Right atrium auricular region (tissue), 2 donors: ENCODE data around the gene ATP6V1E1. TPM values are rescaled to one million over a fixed set of nuclear protein-coding genes. Genes with fewer than 3 reads are reported as not detected.
"Not testable (repeated sequence)": the region's sequence is repeated elsewhere in the genome, so short reads cannot be mapped to it uniquely, and the experiment has no call there.

ENCODE experiments used
- DNase-seq: peaks from one replicate; pipeline ENCODE4 v3.0.0-alpha.2; 2019; ENCODE audit warnings: low spot score
- H3K27ac ChIP-seq, 2 donors: fragments of 200-600 bp; sonication (generic); 1 replicate in 1 of 2; 2 replicates in 1 of 2; pipeline ENCODE4 v1.5.1; 2016 to 2019
- H3K27me3 ChIP-seq, 2 donors: fragments of 200-600 bp; sonication (generic); one replicate each; pipeline versions ENCODE4 v1.5.1 to v1.6.0; 2017 to 2019
- H3K36me3 ChIP-seq: fragments of 200-600 bp; sonication (generic); one replicate; pipeline ENCODE4 v1.5.1; 2016
- H3K4me1 ChIP-seq, 2 donors: fragments of 200-600 bp; sonication (generic); one replicate each; pipeline versions ENCODE4 v1.5.1 to v1.6.0; 2017 to 2019
- H3K4me3 ChIP-seq, 2 donors: fragments of 200-600 bp; sonication (generic); 1 replicate in 1 of 2; 2 replicates in 1 of 2; pipeline ENCODE4 v1.5.1; 2017 to 2019; ENCODE audit warnings: mild to moderate bottlenecking in 1 of 2, moderate library complexity in 1 of 2
- H3K9me3 ChIP-seq, 2 donors: fragments of 200-600 bp; sonication (generic); one replicate each; pipeline ENCODE4 v1.5.1; 2019
- total RNA-seq, 2 donors: library from RNA; depleted of rRNA; stranded (reverse); fragments of >200 nt; gene quantifications; one replicate each; pipeline ENCODE4 v1.1.0, GENCODE V29; 2016
- TF ChIP-seq, protein P1 (sequence below), 2 donors: fragments of 200-600 bp; sonication (generic); IDR thresholded peaks; one replicate each; pipeline ENCODE4 v1.5.1; 2019; ENCODE audit warnings: antibody characterized with exemption in 2 of 2

Gene ATP6V1E1
- 100 to 1,000 TPM; 202 to 213 TPM for total RNA-seq

DNA sequence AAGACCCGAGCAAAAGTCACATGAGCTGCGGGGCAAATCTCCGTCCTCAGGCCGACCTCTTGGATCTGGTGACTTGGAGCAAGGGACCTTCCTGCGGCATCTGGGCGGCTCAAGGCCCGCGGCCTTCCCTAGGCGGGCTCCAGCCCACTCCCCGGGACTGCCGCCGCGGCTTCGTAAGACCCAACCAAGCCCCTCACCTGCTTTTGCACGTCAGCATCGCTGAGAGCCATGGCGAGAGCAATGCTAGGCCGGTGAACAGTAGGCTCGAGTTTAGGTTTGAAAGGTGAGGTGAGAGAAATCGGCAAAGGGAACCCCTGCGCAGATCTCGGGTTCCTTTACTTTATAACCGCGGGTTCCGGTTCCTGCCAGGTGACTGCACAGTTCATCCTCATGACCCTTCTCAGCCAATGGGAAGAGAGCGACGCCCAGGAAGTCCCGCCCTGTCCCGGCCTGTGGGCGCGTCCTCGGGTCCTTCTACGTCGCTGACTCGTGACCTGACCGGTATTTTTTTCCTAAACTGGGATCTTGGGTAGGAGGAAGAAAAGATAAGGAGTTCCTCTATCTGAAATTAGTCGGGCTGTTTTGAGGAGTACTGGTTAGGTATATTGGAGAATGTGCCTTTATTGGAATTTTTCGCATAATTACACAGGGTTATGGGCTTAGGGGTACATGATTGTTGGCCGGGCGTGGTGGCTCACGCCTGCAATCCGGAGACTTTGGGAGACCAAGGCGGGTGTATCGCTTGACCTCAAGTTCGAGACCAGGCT lies at the start of gene ATP6V1E1:
Gene ATP6V1E1 (minus strand): TSS at position 344 of the 767 bp plus-strand sequence. CDS start 114 bp downstream, at position 230.
- no peaks in the 10 kb centered on the region for H3K9me3 ChIP-seq
- H3K27me3 ChIP-seq, result no peaks in the 10 kb centered on the region
- H3K4me1 ChIP-seq, result peaks cover 0 to 21% of the 10 kb centered on the region in 2 donors
- TF ChIP-seq, protein P1, sequence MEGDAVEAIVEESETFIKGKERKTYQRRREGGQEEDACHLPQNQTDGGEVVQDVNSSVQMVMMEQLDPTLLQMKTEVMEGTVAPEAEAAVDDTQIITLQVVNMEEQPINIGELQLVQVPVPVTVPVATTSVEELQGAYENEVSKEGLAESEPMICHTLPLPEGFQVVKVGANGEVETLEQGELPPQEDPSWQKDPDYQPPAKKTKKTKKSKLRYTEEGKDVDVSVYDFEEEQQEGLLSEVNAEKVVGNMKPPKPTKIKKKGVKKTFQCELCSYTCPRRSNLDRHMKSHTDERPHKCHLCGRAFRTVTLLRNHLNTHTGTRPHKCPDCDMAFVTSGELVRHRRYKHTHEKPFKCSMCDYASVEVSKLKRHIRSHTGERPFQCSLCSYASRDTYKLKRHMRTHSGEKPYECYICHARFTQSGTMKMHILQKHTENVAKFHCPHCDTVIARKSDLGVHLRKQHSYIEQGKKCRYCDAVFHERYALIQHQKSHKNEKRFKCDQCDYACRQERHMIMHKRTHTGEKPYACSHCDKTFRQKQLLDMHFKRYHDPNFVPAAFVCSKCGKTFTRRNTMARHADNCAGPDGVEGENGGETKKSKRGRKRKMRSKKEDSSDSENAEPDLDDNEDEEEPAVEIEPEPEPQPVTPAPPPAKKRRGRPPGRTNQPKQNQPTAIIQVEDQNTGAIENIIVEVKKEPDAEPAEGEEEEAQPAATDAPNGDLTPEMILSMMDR (IDR thresholded peaks at IDR 0.05), result no peak
- H3K36me3 ChIP-seq, result no peaks in the 10 kb centered on the region
- peak within 1 kb of the TSS; percentile 86 to 95 for H3K4me3 ChIP-seq
- DNase-seq, result peak; percentile 99
- H3K27ac ChIP-seq, result peak within 1 kb of the TSS; percentile 92 to 95

DNA sequence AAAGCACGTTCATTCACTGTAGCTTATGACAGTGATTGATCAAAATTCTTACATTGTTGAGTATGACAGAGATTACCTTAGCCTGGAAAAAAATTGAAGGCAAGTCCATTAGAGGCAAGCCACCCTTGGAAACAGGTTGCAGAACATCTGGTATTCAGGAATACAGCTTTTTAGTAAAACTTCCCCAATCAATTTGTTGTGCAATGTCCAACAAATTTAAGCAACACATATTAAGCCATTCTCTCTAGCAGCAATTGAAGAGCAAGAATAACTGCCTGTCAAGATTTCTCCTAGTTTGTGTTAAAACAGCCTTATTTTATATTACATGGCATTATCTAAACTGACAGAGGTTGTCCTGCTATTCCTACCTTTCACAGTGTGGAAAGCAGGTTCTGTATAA lies 47.0 kb upstream of the ATP6V1E1 start:
- H3K36me3 ChIP-seq, result peaks cover 3% of the 10 kb centered on the region
- no peaks in the 10 kb centered on the region for H3K9me3 ChIP-seq
- H3K4me3 ChIP-seq, result no peak overlapping the region
- DNase-seq, result no peak
- no peak overlapping the region for H3K27ac ChIP-seq
- H3K27me3 ChIP-seq, result no peaks in the 10 kb centered on the region
- TF ChIP-seq, protein P1 (IDR thresholded peaks at IDR 0.05), result no peak
- no peaks in the 10 kb centered on the region for H3K4me1 ChIP-seq

DNA sequence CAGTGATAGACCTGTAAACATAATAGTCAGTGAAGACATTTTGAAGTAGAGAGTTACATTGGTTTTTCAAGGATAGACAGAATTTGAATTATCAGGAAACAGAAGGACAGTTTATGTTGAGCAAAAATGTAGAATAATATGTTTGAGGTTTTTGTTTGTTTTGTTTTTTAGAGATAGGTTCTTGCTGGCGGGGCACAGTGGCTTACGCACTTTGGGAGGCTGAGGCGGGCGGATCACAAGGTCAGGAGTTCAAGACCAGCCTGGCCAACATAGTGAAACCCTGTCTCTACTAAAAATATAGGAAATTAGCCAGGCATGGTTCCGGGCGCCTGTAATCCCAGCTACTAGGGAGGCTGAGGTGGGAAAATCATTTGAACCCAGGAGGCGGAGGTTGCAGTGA lies 45.6 kb upstream of the ATP6V1E1 start:
- Histone ChIP-seq H3K27ac (no peak overlapping the region), H3K4me1 (no peaks in the 10 kb centered on the region), H3K27me3 (no peaks in the 10 kb centered on the region), H3K9me3 (no peaks in the 10 kb centered on the region), H3K36me3 (peaks cover 6% of the 10 kb centered on the region), H3K4me3 (no peak overlapping the region)
- TF ChIP-seq, protein P1 (IDR thresholded peaks at IDR 0.05), result no peak
- DNase-seq, result no peak

DNA sequence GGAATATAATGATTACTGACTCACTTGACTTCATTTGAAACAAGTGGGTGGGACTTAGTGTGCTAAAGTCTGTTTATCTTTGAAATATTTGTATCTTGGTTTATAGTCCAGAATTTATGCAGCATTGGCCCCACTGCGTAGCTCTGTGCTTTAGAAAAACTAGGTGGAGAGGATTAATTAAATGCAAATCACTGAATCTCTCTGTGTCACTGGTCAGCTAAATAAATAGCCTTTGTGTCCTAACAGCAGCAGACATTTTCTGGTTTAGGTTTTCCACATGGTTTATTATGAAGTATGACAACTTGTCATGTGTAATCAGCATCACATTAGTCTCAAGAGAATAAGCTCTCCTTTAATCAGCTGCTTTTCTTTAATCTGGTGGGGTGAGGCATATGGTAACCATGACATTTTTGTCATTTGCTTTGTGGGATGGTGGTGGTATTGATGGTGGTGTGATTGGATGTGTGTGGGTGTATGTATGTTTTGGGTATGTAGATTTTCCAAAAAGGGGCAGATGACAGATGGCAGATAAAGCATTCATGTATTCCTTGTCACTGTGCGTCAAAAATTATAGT lies 44.0 kb upstream of the ATP6V1E1 start:
- Histone ChIP-seq H3K4me1 (no peaks in the 10 kb centered on the region), H3K9me3 (no peaks in the 10 kb centered on the region), H3K4me3 (no peak overlapping the region), H3K27ac (no peak overlapping the region), H3K27me3 (no peaks in the 10 kb centered on the region), H3K36me3 (peaks cover 6% of the 10 kb centered on the region)
- DNase-seq, result no peak
- TF ChIP-seq, protein P1 (IDR thresholded peaks at IDR 0.05), result no peak

DNA sequence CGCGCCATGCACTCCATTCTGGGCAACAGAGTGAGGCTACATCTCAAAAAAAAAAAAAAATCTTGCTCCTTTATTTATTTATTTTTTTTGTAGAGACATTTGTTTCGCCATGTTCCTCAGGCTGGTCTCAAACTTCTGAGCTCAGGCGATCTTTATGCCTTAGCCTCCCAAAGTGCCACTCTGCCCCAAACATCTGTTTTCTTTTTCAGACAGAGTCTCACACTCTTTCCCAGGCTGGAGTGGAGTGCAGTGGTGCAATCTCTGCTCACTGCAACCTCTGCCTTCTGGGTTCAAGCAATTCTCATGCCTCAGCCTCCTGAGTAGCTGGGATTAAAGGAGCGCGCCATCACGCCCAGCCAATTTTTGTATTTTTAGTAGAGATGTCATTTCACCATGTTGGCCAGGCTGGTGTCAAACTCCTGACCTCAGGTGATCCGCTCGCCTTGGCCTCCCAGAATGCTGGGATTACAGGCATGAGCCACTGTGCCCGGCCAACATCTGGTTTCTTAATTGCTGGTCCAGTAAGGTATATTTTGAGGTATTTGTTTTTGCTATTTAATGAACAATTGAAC lies 43.1 kb upstream of the ATP6V1E1 start:
- H3K9me3 ChIP-seq, H3K27ac ChIP-seq, DNase-seq, H3K4me1 ChIP-seq, H3K27me3 ChIP-seq, H3K4me3 ChIP-seq, H3K36me3 ChIP-seq: not testable (repeated sequence)

DNA sequence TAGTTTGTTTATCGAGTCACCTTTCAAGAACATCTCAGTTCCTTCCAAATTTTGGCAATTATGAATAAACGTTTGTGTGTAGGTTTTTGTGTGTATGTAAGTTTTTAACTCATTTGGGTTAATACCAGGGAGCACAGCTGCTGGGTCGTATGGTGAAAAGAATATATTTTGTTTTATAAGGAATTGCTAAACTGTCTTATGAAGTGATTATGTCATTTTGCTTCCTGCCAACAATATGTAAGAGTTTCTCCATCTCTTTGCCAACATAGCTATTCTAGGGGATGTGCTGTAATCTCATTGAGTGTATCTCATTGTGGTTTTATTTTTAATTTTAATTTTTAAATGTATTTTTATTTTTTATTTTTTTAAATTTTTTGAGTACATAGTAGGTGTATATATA lies 37.3 kb upstream of the ATP6V1E1 start:
- Histone ChIP-seq H3K27me3 (no peaks in the 10 kb centered on the region), H3K4me1 (no peaks in the 10 kb centered on the region), H3K27ac (no peak overlapping the region), H3K36me3 (peaks cover 37% of the 10 kb centered on the region), H3K4me3 (no peak overlapping the region), H3K9me3 (no peaks in the 10 kb centered on the region)
- DNase-seq, result no peak
- TF ChIP-seq, protein P1 (IDR thresholded peaks at IDR 0.05), result no peak
